ENCODE data around the gene ELMO3.

Gene ELMO3, protein sequence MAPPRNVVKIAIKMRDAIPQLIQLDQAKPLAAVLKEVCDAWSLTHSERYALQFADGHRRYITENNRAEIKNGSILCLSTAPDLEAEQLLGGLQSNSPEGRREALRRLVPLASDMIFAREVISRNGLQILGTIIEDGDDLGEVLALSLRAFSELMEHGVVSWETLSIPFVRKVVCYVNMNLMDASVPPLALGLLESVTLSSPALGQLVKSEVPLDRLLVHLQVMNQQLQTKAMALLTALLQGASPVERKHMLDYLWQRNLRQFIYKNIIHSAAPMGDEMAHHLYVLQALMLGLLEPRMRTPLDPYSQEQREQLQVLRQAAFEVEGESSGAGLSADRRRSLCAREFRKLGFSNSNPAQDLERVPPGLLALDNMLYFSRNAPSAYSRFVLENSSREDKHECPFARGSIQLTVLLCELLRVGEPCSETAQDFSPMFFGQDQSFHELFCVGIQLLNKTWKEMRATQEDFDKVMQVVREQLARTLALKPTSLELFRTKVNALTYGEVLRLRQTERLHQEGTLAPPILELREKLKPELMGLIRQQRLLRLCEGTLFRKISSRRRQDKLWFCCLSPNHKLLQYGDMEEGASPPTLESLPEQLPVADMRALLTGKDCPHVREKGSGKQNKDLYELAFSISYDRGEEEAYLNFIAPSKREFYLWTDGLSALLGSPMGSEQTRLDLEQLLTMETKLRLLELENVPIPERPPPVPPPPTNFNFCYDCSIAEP

DNA sequence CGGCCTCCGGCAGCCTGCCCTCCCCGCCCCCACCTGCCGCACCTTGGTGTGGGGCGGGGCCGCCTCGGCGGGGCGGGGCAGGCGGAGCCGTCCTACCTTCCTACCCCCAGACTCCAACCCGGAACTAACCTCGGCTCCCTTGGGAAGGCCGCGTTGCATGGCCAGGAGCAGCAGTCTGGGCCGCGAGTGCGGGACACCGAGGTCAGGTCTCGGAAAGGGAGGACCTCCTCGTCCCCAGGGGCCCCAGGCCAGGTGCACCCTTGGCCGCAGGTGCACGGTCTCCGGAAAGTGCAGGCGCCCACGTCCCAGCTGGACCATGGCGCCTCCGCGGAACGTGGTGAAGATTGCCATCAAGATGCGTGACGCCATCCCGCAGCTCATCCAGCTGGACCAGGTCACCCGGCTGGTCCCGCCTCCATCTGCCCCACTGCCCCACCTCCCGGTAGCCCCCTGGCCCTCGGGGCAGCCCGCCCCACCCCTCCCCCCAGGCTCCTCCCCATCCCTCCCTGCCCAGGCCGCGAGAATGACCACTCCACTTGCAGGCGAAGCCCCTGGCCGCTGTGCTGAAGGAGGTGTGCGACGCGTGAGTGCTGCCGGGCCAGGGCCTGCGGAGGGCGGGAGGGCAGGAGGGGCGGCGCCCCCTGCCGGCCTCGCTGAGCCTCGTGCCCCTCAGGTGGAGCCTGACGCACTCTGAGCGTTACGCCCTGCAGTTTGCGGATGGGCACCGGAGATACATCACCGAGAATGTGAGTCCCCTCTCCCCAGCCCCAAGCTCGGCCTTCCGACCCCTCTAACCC is at the start of gene ELMO3:
Gene ELMO3 (plus strand): TSS at position 121 of the 797 bp plus-strand sequence. CDS start 196 bp downstream, at position 317.
- ATAC-seq (no peak), DNase-seq (ENCODE audit: low spot score in 2 of 2) (no peak)
- no peaks in the 10 kb centered on the region for H3K9me3 Mint-ChIP-seq
- peaks cover 26% of the 10 kb centered on the region for H3K4me1 Mint-ChIP-seq
- peaks cover 87% of the 10 kb centered on the region for H3K36me3 Mint-ChIP-seq
- H3K4me3 Mint-ChIP-seq = no peak within 1 kb of the TSS
- peak within 1 kb of the TSS; percentile 86 for H3K27ac Mint-ChIP-seq

DNA sequence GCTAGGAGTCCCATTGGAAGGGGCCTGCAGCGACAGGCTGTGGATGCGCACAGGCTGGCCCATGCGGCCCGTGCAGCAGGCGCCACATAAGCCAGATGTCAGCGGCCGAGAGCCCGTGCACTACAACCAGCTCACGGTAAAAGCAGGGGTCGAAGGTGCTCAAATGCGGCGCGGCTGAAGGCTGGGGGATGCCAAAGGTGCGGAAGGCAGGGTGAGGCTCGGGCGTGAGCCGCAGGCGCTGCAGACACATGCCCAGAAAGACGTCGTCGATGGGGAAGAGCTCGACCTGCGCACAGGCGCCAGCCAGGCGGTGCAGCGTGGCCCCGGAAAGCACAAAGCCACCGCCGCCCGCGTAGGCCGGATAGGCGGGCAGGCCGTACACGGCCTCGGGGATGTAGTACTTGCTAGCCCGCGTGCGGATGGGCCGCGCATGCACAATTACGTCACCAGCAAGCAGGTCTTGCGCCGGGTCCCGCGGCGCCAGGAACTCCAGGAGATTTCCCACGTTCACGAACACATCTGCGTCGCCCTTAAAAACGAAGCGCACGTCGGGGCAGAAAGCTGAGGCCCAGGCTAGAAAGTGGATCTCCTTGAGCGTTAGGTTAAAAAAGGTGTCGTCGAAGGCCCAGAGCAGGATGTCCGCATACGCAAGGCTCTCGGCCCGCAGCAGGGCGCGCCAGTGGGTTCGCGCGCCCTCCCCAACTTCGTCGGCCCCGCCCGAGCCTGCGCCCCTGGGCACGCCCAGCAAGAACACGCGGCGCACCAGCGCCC is 49.5 kb upstream of the ELMO3 start:
- DNase-seq (ENCODE audit: low spot score in 2 of 2) (no peak), ATAC-seq (no peak)
- no peak overlapping the region for H3K27ac Mint-ChIP-seq
- H3K4me3 Mint-ChIP-seq = peak overlapping the region; percentile 71
- no peaks in the 10 kb centered on the region for H3K9me3 Mint-ChIP-seq
- peaks cover 40% of the 10 kb centered on the region for H3K4me1 Mint-ChIP-seq
- H3K36me3 Mint-ChIP-seq = peaks cover 70% of the 10 kb centered on the region

DNA sequence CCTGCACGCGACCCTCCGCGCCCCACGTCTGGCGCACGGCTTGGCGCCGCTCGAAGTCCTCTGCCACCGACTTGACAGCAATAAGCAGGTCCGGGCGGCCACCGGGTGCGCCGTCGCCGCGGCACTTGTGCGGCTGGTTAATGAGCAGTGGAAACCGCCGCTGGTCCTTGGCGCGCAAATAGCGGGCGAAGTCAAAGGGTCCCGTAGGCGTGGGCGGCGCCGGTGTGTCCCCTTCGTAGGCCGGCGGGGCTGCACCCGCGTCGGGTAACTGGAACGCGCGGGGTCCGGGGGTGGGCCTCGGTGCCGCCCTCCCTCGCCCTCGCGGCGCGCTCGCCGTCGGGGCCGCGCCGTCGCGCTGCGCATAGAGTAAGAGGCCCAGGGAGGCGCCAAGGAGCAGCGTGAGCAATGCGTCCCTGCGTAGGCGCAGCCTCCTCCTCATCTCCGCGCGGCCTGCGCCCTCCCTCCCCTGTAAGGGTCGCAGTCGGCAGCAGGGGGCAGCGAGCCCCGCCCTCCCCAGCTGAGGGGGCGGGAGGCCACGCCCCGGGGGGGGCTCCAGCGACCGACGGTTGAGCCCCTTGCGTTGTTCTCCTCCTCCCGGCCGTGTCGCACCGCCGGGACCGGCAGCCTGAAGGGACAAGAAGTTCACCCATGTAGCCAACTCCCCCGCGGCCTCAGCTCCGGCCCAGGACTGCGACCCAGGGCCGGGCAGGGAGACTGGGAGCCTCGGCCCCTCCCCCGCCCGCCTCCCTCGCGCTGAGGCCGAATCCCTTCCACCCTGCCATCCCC is 48.7 kb upstream of the ELMO3 start:
- peak in 1 of 2 donors; percentile 76 for DNase-seq (ENCODE audit: low spot score in 2 of 2)
- no peaks in the 10 kb centered on the region for H3K9me3 Mint-ChIP-seq
- peaks cover 43% of the 10 kb centered on the region for H3K4me1 Mint-ChIP-seq
- H3K36me3 Mint-ChIP-seq = peaks cover 73% of the 10 kb centered on the region
- ATAC-seq = peak; percentile 83
- peak overlapping the region; percentile 71 for H3K4me3 Mint-ChIP-seq
- peak overlapping the region; percentile 60 for H3K27ac Mint-ChIP-seq

DNA sequence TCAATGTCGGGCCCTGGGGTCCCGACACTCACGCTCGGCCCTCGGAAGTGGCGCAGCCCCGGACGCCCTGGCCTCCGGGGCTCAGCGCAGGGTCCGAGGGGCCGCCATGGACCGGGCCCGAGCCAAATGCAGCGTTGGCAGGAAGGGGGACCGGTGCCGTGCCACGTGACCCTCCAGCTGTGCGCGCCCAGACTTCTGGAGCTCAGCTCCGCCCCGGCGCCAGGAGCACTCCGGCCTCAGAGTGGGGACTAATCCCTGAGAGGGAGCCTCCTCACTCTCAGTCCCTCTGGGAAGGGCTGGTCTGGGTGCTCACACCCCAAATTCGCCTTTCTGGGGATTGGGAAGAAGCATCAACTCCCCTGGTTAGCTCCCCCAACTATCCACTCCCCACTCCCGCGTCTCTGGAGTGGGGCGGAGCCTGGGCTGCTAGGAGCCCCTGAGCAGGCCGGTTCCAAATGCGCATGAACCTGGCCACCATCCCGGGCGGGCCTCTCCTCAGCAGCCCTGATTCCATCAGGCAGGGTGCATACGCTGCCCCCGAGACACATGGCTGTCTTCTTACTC is 48.0 kb upstream of the ELMO3 start, which contains the start of gene B3GNT9:
Gene B3GNT9 (minus strand): TSS at position 166 of the 564 bp plus-strand sequence. CDS start 513 bp downstream, outside the sequence.
- Mint-ChIP-seq H3K4me3 (peak within 1 kb of the TSS; percentile 71), H3K27ac (peak within 1 kb of the TSS; percentile 60), H3K36me3 (peaks cover 69% of the 10 kb centered on the region), H3K4me1 (peaks cover 48% of the 10 kb centered on the region), H3K9me3 (no peaks in the 10 kb centered on the region)
- DNase-seq (ENCODE audit: low spot score in 2 of 2) = peak in 1 of 2 donors; percentile 73
- peak; percentile 61 for ATAC-seq

DNA sequence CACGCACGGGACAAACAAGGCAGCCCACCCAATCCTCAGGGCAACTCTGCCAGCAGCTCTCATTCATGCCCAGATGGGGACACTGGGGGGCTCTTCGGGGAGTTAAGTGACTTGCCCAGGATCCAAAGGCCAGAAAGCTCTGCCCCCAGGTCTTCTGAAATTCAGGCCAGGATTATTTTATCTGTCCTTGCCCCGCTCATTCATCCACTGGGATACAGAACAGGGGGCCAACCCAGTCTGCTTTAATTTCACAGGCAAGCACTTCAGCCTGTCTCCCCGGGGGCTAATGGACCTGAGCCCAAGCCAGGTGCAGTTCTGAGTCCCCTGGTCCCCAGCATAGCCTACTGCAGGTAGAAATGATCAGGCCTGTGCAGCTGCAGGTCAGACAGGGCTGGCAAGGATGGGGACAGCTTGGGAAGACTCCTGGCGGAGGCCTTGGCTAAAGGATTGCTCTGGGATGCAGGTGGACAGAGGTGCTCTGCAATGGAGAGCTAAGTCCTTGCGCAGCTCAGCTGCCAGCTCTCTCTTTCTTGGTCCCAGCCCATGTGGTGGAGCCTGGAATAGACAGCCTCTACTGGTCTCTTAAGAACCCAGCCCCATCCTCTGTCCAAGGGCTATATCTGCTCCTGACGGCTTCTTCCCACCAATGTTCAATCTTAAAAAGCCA is 47.4 kb upstream of the ELMO3 start:
- H3K27ac Mint-ChIP-seq = peak overlapping the region; percentile 60
- H3K36me3 Mint-ChIP-seq = peaks cover 63% of the 10 kb centered on the region
- no peaks in the 10 kb centered on the region for H3K9me3 Mint-ChIP-seq
- DNase-seq (ENCODE audit: low spot score in 2 of 2) = no peak
- no peak for ATAC-seq
- peak overlapping the region; percentile 71 for H3K4me3 Mint-ChIP-seq
- H3K4me1 Mint-ChIP-seq = peaks cover 55% of the 10 kb centered on the region

DNA sequence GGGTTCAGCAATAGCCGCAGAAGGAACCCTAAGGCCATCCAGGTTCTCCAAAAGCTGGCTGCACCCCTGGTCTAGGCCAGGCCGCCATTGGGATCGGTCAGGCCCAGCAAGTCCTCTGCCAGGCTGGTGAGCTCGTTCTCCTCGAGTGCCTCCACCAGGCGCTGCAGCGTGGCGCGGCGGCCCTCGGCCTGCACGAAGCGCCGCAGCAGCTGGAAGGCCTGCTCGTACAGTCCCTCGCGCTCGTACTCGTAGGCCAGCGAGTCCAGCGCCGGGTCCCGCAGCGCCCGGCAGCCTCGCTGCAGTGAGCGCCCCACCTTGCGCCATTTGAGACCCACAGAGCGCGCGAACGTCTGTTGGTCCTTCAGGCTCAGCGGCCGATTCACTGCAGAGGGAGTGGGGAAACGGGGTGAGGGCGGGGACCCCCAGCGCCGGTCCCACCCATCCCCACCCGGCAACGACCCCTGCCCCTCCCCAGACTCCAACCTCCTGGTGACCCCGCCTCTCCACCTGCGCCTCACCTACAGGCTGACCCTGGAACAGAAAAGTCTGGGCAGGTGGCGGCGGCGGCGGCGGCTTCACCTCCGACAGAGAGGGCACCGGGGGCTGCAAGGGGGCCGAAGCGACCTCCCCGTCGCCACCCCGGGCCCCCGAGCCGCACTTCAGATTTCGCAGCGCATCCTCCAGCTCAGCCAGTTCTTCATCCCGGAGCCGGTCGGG is 44.2 kb upstream of the ELMO3 start:
- H3K36me3 Mint-ChIP-seq = peaks cover 36% of the 10 kb centered on the region
- H3K9me3 Mint-ChIP-seq = no peaks in the 10 kb centered on the region
- H3K4me1 Mint-ChIP-seq = peaks cover 68% of the 10 kb centered on the region
- ATAC-seq (no peak), DNase-seq (ENCODE audit: low spot score in 2 of 2) (no peak)
- peak overlapping the region; percentile 95 for H3K4me3 Mint-ChIP-seq
- H3K27ac Mint-ChIP-seq = no peak overlapping the region

DNA sequence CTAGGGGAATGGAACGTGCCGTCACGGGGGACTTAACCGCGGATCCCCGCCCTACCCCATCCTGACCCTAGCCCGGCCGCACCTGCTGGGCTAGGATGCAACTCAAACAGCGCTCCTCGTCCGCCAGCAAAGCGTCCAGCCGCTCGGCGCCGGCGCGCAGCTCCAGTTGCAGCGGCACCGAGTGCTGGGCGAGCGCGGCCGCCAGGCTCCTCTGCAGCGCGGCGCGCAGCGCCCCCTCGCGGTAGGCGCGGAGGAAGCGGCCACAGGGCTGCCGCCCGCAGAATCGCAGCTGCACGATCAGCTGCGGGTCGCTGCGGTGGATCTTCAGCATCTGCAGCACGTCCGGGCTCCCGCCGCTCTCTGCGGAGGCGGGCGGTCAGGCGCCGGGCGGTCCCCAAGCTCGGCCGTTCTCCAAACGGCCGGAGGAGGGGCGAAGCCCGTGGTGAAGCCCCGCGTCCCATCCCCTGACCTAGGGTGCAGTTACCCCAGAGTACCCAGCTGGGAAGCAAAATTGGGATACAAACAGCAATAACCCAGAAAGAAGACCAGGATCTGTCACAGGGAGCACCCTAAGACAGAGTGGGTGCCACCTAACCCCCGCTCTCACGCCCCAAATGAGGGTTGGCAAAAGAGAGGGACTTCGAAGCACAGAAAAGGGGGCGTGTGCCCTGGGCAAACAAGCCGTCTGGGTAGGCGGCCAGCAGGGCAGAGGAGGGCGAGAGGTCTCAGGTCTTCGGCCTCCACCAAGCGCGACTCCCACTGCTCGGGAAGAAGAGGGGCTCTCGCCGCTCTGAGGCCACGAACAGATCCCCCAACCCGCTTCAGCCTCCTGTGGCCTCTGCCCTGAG is 43.4 kb upstream of the ELMO3 start:
- Mint-ChIP-seq H3K9me3 (no peaks in the 10 kb centered on the region), H3K4me1 (peaks cover 68% of the 10 kb centered on the region), H3K27ac (no peak overlapping the region), H3K4me3 (peak overlapping the region; percentile 95), H3K36me3 (peaks cover 36% of the 10 kb centered on the region)
- DNase-seq (ENCODE audit: low spot score in 2 of 2) = peak; percentile 86 to 89
- peak; percentile 50 for ATAC-seq

DNA sequence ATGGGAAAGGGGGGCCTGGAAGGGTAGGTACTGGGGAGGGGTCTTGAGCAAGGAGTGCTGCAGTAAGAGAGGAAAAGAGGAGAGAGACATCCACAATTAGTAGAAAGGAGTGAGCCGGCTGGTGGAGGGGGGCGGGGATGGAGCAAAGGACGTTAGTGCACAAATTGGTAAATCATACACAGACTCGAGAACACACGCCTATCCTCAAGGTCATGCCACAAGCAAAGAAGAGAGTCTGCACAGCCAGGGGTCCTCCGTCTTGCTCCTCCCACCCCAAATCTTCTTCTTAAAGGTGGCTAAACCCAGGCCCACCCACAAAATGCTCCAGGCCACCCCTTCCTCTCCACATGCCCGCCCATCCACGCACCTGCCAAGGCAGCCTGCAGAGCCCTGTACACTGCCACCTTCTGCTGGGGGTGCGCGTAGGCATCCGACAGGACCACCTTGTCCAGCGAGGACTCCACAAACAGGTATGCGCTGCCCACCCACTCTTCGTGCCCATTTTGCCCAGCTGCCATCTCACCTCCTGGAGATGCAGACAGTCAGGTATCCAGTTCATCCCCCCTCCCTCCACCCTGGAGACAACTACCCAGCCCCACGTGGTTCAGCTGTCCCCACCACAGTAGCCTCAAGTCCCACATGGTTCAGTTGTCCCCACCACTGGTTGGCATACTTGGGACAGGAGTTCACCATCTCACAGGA is 42.6 kb upstream of the ELMO3 start:
- peak overlapping the region; percentile 95 for H3K4me3 Mint-ChIP-seq
- H3K4me1 Mint-ChIP-seq = peaks cover 71% of the 10 kb centered on the region

DNA sequence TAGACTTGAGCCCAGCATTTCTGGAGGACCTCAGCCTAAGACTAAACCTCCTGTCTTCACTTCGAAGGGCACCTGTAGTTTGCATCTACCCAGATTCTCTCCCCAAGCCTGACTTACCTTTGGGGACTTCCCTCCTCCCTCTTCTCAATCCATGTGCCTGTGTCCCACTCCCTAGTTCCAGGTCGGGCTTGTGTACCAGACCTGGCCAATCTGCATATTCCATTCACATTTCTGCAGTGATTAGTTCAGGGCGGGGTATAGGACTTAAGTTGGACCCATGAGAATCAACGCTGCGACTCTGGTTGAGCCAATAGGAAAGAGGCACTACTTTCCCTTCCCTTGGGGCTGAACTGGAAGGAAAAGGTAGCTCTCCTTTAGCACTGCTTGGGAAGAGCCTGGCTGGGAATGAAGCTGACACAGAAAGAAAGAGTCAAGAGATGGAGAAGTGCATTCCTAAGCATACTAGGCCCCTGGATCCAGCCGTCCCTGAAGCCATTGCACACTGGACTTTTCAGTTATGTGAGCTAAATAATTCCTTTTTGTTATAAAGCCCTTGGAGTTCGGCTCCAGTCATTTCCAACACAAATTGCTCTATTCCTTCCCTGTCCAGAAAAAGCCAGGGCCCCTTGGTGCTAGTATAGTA is 41.7 kb upstream of the ELMO3 start:
- peak overlapping the region; percentile 94 for H3K27ac Mint-ChIP-seq
- peaks cover 38% of the 10 kb centered on the region for H3K36me3 Mint-ChIP-seq

More for the DNA sequence above, 42.6 kb upstream of the ELMO3 start:
- peaks cover 39% of the 10 kb centered on the region for H3K36me3 Mint-ChIP-seq
- DNase-seq (ENCODE audit: low spot score in 2 of 2) (no peak), ATAC-seq (no peak)
- H3K27ac Mint-ChIP-seq = peak overlapping the region; percentile 94
- no peaks in the 10 kb centered on the region for H3K9me3 Mint-ChIP-seq

DNA sequence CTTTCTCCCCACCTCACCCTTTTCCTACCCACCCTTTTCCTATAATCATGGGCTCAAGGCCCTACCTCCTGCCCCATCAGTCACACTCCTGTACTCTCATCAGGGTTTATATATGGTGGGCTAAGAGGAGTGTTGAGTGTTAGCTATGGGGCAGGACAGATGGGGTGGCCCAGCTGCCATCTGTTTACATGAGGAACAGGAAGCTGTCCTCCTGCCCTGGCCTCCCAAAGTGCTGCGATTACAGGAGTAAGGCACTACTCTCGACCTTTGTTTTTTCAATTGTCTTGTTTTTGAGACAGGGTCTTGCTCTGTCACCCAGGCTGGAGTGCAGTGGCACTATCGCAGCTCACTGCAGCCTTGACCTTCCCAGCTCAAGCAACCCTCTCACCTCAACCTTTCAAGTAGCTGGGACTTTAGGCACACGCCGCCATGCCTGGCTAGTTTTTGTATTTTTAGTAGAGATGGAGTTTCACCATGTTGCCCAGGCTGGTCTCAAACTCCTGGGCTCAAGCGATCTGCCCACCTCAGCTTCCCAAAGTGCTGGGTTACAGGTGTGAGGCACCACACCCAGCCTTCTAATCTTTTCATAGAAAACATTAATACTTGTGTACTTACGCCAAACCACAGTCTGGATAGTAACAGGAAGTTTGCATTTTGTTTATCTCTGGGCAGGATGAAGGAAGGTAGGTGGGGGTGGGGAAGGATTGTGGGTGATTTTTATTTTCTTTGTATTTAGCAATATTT is 40.9 kb upstream of the ELMO3 start:
- no peaks in the 10 kb centered on the region for H3K9me3 Mint-ChIP-seq
- ATAC-seq (no peak), DNase-seq (ENCODE audit: low spot score in 2 of 2) (no peak)
- peak overlapping the region; percentile 95 for H3K4me3 Mint-ChIP-seq
- H3K27ac Mint-ChIP-seq = peak overlapping the region; percentile 94
- H3K4me1 Mint-ChIP-seq = peaks cover 70% of the 10 kb centered on the region
- H3K36me3 Mint-ChIP-seq = peaks cover 32% of the 10 kb centered on the region

More for the DNA sequence above, 41.7 kb upstream of the ELMO3 start:
- Mint-ChIP-seq H3K9me3 (no peaks in the 10 kb centered on the region), H3K4me1 (peaks cover 70% of the 10 kb centered on the region), H3K4me3 (peak overlapping the region; percentile 95)
- no peak for ATAC-seq
- DNase-seq (ENCODE audit: low spot score in 2 of 2) = no peak

Measured in stimulated activated effector memory CD8-positive, alpha-beta T cell treated with anti-CD3 and anti-CD28 coated beads, Interleukin-12 subunit alpha, Interleukin-12 subunit beta, amount 100 ng/mL, for 72 hours (primary cell).